GM23248 (cell line): ENCODE results near the gene PLA2G7.

Experiments used
- EZH2 ChIP-seq: fragments of 200-600 bp; sonication (generic); IDR thresholded peaks from 2 replicates; pipeline ENCODE4 v1.6.1; 2018; ENCODE audit warnings: antibody characterized with exemption, mild to moderate bottlenecking; ENCODE audit not compliant: insufficient read depth, poor library complexity, severe bottlenecking
- EZH2phosphoT487 ChIP-seq: fragments of 200-600 bp; sonication (generic); IDR thresholded peaks from 2 replicates; pipeline ENCODE4 v1.6.1; 2018; ENCODE audit warnings: antibody characterized with exemption, moderate library complexity, mild to moderate bottlenecking, low read depth; ENCODE audit not compliant: insufficient read depth

GRCh38 chr6:46736906-46737305 is 1.7 kb upstream of the PLA2G7 start:
- TF ChIP-seq EZH2, result no peak
- TF ChIP-seq EZH2phosphoT487, result no peak
